Raji (cell line): ENCODE data around the gene TCF20.

Experiments used
- POLR2A ChIP-seq: IDR thresholded peaks from 2 replicates; pipeline ENCODE4 v1.6.1; 2011; ENCODE audit warnings: low read depth, low read length, control low read depth; ENCODE audit not compliant: insufficient read depth

The TCF20 gene

DNA sequence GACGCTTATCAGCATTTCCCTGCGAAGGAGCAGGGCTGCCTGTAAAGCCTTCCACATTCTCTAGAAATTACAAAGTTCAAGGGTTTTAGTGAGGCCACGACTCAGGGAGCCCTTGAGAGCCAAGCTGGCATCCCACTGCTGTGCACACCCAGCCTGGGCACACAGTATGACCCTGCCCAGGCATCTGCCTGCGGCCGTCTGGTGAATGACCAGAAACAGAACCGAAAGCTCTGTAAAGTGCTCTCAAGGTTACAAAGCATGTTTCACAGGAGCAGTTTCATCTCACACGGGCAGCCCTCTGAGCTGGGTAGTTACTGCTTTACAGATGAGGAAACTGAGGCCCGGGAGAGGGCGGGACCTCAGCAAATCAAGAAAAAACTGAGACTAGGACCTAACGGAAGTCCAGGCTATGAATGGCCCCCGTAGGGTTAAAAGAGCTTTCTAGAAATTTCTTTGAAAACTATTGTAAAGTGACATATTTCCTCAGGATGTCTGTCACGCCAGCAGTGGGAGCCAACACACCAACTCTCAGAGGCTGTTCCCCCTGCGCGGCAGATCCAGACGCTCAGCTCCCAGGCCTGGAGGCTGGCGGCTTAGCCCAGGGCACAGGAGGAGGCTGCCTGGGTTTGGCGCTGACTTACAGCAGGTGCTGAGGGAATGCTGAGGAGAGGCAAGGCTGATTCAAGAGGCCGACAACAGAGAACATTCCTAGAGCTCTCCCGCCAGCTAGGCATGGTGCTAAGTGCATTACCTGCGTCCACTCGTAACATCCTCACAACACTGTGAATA is 7.7 kb upstream of the TCF20 start:
- TF ChIP-seq POLR2A, result no peak

DNA sequence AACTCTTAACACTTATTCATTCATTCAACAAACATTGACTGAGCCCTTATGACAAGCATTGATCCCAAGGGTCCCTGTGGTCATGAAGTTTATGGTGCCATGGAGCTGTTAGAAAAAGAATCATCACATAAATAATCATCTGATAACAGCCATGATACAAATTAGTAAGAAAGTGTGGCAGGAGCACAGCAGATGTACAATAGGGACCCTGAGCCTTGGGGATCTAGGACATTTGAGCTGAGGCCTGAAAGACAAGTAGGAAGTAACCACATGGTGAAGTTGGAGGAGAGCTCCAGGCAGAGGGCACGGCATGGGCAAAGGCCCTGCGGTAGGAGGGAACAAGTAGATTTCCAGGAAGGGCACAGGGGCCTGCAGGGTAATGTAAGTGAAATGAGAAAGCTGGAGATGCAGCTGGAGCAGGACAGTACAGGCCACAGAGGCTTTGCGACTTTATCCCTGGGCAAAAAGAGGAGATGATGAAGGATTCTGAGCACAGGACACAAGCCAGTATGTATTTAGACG is 6.8 kb upstream of the TCF20 start:
- no peak for TF ChIP-seq POLR2A

DNA sequence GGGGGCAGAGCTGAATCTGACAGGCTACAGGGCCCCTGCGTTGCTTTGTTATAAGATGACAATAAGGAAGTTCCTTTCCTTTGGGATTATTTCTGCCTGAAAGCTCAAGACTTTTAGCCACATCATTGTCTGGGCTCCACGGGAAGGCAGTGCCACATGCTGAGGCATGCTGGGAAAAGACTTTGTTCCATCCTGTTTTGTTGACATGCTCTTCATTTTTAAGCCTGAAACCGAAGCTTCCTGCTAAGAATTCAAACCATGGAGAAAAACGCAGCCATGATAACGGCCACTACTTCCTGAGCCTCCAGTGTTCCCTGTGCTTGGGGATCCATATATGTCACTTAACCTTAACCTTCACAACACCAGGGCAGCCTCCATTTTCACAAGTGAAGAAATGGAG is 5.5 kb upstream of the TCF20 start:
- TF ChIP-seq POLR2A, result no peak

DNA sequence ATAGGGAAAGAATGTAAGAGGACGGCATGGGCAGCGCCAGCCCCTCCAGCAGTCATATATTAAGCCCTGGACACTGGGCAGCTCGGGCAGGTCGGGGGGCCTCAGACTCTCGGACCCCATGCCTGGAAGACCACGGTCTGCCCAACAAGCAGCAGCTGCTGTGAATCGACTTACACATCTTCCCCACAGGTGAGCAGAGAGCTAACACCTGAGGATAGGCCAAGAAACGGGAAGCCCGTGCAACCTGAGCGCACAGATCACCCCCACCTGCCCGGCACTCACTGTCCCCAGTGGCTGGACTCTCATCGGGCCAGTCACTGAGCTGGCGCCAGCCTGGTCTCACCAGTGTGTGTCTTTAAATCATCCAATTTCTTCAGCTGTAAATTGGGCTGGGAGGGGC is 4.7 kb upstream of the TCF20 start:
- TF ChIP-seq POLR2A, result no peak

DNA sequence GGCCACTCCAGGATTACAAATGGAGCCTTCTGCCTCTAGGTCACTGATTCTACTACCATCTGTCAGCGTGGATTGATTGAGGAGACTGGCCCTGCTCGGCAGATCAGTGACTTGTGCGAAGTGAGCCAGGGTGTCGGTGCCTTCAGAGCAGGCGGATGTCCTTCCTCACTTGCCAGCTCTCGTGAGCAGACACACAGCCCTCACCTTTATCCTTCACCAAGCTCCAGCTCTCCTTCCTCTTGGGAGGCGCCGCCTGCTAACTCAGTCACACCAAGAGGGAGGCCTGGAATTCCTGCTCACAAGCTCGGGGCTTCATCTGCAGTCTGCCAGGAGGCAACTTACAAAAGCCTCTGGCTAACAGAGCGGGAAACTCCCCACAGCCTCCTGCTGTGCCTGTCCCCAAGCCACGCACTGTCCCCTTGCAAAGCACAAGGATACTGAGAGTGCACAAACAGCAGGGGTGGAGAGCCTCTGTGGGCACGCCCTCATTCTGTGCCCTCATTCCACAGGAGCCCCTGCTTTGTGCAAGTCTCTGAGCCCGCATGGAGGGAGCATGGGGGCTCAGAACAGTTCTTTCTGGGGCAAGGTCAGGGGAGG is 3.5 kb upstream of the TCF20 start:
- TF ChIP-seq POLR2A, result no peak

DNA sequence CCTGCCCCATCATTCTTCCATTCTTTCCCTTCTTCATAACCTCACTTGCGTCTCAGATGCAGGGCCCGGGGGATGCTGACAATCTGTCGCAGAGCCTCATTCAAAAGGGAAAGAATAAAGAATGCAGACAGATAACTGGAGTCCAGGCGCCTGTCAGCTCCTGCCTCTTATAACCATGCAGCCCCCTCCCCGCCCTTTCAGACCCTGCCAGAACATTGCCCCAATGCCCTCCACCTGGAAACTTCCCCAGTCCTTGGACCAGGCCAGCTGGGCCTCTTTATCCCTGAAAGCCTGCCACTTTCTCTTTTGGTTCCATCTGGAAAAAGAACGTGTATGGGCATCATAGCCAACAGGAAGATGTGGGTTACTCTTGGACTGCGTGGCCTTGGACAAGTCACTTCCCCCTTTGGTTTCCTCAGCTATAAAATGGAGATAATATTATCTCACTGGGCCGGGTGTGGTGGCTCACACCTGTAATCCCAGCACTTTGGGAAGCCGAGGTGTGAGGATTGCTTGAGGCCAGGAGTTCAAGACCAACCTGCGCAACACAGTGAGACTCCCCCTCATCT is 2.1 kb upstream of the TCF20 start:
- no peak for TF ChIP-seq POLR2A

DNA sequence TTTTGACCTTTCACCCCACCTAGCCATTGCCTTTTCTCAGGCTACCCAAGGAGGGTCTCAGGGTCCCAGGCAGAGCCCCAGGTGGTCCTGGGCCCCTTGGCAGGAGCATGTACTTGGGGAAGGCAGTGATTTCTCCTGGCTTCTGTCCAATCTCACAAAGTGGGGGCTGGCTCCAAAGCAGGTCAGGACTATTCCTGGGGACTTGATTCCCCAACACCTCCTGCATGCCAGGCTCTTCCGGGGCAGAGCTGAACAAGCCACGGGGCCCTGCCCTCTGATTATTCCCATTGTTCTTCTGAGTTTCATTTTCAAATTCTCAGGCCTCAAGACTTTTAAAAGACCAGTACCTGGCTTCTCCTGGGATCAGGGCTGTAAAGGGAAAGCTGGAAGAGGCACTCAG is 1.5 kb upstream of the TCF20 start:
- no peak for TF ChIP-seq POLR2A

DNA sequence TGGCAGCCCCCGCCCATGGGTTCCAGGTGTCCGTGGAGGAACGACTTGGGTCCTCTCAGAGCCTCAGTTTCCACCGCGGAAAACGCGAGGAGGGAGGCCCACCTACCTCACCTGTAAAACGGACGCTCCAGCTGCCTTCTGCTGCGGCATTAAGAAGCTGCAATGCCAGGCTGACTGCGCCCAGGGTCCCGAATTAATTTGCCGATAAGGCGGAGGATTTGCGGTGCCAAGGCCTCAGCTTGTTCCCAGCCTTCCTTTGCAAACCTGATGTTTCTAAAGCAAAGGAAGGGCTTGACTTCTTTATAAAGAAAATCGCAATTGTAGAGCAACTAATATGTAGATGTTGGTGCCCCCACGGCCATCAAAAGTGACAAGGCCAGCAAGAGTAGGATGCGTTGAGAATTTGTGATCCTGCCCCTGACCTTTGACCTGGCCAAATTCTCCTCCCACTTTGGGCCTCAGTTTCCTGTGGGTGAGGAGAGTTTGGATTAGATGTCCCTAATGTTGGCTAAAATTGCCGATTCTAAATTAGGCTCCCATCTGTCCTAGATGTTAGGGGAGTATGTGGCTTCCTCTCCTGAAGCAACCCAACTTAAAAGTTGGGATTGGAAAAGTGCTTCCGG is 849 bp upstream of the TCF20 start:
- TF ChIP-seq POLR2A, result no peak

DNA sequence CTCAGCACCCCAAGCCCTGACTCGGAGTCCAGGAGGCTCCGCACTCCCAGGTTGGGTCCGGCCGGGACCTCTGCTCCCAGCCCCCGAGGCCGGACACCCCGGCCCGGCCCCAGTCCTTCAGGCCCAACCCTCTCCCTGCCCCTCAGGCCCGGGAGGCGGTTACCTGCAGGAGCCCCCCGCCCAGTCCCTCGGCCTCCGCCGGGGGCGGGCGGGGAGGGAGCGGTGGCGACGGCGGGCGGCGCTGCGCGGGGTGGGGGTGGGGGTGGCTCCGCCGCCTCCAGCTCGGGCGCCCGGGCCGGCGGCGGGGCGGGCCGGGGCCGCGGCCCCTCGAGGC is 310 bp downstream of the TCF20 start:
- TF ChIP-seq POLR2A, result no peak

DNA sequence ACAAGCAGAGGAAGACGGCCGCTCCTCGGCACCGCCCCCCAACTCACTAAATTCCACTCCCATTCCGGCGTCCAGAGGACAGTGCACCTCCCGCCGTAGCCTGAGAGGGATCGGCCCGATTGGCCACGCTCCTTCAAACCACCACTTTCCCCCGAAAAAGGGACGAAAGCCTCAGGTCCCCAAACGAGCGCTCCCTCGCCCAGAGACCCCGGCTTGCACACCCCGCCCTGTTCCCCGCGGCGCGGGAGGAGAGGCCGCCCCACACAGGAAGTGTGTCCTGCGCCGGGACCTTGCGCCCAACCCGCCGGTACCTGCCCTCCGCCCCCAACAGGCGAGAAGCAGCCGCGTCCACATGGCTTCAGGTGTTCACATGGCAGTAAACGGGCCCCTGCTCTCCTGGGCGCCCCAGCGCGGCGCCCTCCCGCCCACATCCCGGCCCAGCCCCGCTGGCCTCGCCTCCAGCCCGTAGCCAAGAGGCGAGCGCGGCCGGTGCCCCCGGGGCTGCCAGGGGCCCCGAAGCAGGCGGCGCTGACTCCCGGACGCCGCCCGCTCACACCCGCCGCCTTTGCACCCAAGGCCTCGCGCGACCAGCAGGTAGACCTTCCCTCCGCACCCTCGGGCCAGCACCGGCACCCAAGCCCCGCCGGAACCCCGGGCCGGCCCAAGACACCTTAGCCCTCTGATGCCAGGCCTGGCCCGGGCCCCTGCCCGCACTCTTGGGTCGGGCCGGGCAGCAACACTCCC is 849 bp downstream of the TCF20 start:
- TF ChIP-seq POLR2A, result peak; percentile 68

DNA sequence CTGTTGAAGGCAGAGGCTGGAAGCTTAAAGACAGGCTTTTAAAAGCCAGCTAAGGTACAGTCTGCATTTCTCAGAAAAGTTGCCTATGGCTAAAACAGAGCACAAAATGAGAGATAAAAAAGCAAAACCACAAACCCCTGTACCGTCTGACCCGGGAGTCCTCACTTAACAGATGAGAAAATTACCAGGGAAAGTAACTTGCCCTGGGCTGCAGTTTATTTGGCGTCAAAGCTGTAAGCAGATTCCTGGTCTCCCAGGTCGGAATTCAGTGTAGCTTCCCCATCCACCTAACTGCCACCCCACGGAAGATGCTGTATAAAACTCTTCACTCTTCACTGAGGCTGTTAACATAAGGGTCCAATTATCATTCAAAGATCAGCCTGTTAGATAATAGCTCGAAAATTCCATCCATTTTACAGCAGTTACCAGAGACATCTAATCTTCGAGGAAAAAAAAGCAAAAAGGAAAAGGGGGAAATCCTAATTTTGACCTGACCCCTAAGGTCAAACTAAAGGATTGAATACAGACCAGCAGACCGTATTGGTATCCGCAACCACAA is 1.5 kb downstream of the TCF20 start:
- TF ChIP-seq POLR2A, result no peak

DNA sequence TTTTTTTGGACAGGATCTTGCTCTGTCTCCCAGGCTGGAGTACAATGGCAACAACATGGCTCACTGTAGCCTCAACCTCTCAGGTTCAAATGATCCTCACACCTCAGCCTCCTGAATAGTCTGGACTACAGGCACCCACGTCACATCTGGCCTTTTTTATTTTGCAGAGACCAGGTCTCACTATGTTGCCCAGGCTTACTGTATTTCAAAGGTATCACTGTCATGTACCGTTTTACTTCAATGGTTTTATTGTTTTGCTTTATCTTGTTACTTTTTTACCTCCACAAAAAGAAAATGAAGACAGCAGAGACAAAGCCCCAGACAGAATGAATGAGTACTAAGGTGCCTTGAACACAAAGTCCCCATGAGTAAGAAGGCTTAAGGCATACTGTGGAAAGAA is 5.1 kb downstream of the TCF20 start:
- no peak for TF ChIP-seq POLR2A

DNA sequence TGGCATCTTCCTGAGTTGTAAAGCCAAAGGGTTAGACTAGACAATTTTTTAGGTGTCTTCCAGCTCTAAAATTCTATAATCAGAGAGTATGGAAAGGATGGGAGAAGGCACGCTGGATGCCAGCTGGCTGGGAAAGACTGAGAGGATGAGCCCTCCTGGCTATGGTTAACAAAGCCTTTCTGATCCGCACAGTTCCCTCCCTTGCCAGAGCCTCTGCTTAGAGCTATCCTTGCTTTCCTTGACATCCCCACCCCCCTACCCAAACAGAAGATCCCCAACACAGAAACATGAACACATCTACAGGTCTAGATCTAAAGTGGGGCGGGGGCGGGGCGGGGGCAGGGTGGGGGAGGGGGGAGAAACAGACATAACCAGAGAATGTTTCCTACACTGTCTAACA is 6.5 kb downstream of the TCF20 start:
- no peak for TF ChIP-seq POLR2A

DNA sequence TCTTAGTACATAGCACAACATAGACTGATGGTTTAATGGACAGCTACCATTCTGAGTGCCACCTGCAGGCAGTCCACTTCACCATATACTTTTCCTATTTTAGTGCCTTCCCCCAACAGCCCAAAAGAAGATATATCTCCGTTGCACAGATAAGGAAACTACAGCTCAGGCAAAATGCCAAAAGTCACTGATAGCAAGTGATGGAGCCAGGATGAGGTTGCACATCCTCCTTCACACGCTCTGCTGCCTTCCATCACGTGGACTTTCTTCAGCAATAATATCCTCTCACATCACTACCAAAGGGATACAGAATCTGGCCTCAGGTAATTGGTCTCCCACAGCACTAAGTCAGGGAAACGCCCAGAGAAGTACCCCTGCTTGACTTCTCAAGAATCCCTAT is 7.5 kb downstream of the TCF20 start:
- TF ChIP-seq POLR2A, result no peak

DNA sequence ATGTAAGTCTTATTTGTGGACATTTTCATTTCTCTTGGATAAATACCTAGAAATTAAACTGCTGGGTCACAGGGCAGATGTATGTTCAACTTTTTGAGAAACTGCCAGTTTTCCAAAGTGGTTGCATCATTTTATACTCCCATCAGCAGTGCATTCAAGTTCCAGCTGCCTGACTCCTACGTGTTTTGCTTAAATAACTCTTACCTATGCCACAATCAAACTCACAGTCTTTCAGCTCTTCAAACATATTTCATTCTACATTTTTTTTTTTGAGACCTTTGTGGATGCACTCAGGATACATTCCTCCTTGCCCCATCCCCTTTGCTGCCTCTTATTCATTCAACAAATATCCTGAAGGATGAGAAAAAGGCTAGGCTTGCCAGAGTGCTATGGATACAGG is 9.2 kb downstream of the TCF20 start:
- TF ChIP-seq POLR2A, result no peak
